T47D (cell line): ENCODE measurements around the gene PDPK1.
"Not testable (repeated sequence)": the region's sequence is repeated elsewhere in the genome, so short reads cannot be mapped to it uniquely, and the experiment has no call there.

Experiments used
- DNase-seq, 2 experiments: peaks; one replicate each; pipeline versions ENCODE4 v3.0.0 to v3.0.0-alpha.2; 2011 to 2012; ENCODE audit warnings: low read depth in 1 of 2, low spot score in 1 of 2
- JUND ChIP-seq: IDR thresholded peaks from 2 replicates; pipeline ENCODE4 v1.6.1; 2012; ENCODE audit warnings: low read depth
- in situ Hi-C: cut with HindIII; loops from 2 replicates; pipeline ENCODE4 v1.10.0; 2016; ENCODE audit warnings: low sequenced_read_pairs, low pct_unique_long_range_greater_than_20kb

PDPK1 gene

GRCh38 chr16:2587891-2588565 lies 50.2 kb downstream of the PDPK1 start:
- no peak for TF ChIP-seq JUND
- DNase-seq = no peak
- in situ Hi-C loops = no loop called here

- TF ChIP-seq JUND = no peak
- no peak for DNase-seq
- in situ Hi-C loops = no loop called here
Observed at GRCh38 chr16:2591476-2592240, 53.8 kb downstream of the PDPK1 start.

GRCh38 chr16:2592786-2593185 lies 55.0 kb downstream of the PDPK1 start:
- no peak for TF ChIP-seq JUND
- no peak for DNase-seq
- in situ Hi-C loops = no loop called here

- DNase-seq = no peak
- TF ChIP-seq JUND = no peak
- in situ Hi-C loops = no loop called here
Observed at GRCh38 chr16:2595393-2596205, 57.8 kb downstream of the PDPK1 start.

- no peak for TF ChIP-seq JUND
- in situ Hi-C loops = no loop called here
- no peak for DNase-seq
Observed at GRCh38 chr16:2596747-2597559, 59.1 kb downstream of the PDPK1 start.

GRCh38 chr16:2597560-2597902 lies 59.7 kb downstream of the PDPK1 start:
- DNase-seq = no peak
- TF ChIP-seq JUND = no peak
- in situ Hi-C loops = no loop called here

- TF ChIP-seq JUND = no peak
- in situ Hi-C loops = no loop called here
- no peak for DNase-seq
Observed at GRCh38 chr16:2598133-2598641, 60.4 kb downstream of the PDPK1 start.

- TF ChIP-seq JUND = no peak
- no peak for DNase-seq
- in situ Hi-C loops = no loop called here
Observed at GRCh38 chr16:2598723-2599122, 60.9 kb downstream of the PDPK1 start.

DNA sequence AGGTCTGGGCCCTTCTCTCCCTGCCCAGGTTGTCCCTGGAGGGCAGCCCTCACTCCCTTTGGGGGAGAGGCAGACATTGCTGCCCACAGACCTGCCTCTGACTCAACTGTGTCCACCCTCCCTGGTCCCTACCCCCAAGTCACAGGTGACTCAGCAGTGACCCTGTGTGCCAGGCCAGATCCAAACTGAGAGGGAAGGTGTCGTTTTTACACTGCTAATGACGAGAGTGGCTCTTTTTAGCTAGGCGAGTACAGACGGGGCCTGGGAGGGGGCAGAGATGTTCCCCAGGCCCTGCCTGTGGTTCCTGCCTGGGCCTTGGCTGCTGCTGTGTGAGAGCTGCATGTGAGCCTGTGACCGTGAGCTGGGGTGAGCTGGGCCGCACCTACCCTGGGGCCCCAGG lies 61.3 kb downstream of the PDPK1 start:
- in situ Hi-C loops, DNase-seq: not testable (repeated sequence)

- in situ Hi-C loops, DNase-seq: not testable (repeated sequence)
Observed at GRCh38 chr16:2599785-2600184, 62.0 kb downstream of the PDPK1 start.

DNA sequence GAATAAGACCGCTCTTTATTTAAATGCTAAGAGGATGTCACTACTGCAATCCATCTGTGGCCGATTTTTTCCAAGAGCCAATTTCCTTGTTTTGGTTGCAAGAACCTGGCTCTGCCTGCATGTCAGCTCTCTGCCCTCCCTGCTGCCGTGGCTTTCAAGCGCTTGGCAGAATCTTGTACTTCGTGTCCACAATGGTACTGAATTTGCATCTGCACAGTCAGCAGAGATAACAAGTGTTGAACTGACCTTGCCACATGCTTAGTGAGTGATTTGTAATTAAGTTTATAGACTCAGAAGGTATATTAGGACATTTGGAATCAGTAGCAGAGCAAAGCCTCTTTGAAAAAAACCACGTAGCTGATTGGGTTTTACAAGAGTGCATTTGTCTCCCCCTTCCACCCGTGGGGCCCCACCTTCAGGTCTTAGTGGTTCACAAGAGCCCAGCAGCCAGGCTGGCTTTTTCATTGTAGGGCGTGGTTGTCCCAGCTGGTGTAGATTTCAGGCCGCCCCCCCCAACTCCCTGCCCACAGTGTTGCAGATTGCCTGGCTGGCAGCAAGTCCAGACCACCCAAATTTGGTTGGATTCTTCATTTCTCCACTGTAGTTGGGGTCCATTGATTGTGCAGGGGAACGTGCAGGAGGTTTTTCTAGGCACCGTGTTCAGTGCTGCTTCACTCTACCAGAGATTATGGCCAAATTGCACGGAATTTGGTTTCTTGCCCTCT lies 63.6 kb downstream of the PDPK1 start:
- in situ Hi-C loops, DNase-seq: not testable (repeated sequence)

- DNase-seq, in situ Hi-C loops: not testable (repeated sequence)
Observed at GRCh38 chr16:2602175-2602574, 64.4 kb downstream of the PDPK1 start.
